ENCODE data around the gene CFAP251.

The CFAP251 gene

DNA sequence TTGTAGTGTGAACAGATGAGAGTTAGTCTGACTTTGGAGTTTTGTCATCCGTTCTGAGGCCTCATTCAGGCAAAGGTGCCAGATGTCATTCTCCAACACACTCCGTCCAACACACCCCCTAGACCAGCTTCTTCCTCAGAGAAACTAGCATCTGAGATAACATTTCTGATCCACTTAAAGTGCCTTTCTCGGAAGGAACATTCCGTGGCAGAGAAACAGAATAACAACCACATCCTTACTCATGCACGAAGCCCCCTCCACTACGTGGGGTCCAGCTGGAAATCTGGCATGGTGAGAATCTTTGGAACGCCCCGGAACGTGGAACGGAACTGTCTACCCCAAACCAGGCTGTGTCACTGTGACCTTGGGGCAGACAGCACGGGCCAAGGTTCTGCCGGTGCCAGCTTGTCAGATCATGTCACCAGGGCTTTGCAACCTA, 86.3 kb downstream of the CFAP251 start:
- TF ChIP-seq, protein P1, sequence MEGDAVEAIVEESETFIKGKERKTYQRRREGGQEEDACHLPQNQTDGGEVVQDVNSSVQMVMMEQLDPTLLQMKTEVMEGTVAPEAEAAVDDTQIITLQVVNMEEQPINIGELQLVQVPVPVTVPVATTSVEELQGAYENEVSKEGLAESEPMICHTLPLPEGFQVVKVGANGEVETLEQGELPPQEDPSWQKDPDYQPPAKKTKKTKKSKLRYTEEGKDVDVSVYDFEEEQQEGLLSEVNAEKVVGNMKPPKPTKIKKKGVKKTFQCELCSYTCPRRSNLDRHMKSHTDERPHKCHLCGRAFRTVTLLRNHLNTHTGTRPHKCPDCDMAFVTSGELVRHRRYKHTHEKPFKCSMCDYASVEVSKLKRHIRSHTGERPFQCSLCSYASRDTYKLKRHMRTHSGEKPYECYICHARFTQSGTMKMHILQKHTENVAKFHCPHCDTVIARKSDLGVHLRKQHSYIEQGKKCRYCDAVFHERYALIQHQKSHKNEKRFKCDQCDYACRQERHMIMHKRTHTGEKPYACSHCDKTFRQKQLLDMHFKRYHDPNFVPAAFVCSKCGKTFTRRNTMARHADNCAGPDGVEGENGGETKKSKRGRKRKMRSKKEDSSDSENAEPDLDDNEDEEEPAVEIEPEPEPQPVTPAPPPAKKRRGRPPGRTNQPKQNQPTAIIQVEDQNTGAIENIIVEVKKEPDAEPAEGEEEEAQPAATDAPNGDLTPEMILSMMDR (IDR thresholded peaks at IDR 0.05), result no peak

DNA sequence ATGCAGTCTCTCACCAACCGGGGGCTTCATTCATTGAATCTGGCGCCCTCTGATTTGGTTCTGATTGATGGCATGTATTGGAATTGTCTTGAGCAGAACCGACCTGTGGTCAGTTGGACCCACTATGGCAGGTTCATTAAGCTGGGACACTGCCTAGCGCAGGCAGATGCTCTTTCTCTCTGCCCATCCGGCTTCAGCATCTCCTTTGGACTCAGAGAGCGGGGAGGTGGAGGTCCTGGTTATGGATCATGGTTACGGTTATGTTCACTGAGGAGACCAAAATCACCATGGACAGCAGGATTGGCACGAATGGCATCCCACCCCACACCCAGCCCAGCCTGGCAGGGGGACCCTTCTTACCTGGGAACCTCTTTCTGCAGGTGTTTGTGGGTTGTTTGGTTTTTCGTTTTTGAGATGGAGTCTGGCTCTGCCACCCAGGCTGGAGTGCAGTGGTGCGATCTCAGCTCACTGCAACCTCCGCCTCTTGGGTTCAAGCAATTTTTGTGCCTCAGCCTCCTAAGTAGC, 86.9 kb downstream of the CFAP251 start:
- TF ChIP-seq, protein P1 (IDR thresholded peaks at IDR 0.05), result no peak

DNA sequence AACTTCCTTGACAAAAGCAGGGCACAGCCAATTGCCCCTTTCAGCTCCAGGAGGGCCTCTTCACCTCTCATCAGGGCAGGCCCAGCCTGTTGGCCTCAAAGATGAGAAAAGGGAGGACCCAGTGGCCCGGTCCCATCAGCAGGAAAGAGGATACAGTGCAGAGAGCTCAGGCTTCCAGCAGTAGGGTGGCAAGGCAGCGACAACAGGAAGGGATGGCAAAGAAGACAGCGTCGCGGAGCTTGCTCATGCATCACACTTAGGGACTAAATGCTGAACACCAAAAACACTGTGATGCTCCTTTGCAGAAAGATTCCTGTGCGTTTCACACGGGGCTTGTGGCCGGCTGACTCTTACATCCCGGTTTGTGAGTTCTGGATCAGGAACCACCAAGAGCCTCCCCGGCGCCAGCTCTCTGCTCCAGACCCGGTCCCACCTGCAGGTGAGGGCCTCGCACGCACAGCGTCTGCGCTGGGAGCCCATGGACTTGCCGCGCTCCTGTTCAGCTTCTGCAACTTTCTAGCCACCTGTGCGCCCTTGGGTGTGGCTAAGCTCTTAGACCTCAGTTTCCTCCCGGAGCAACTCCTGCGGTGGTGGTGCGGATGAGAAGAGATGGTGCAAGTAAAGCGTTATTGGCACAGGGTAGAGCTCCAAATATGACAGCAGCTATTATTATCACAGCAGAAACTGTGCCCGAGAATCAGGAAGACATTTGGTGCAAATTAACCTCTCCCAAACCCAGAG, 88.0 kb downstream of the CFAP251 start:
- TF ChIP-seq, protein P1 (IDR thresholded peaks at IDR 0.05), result no peak

DNA sequence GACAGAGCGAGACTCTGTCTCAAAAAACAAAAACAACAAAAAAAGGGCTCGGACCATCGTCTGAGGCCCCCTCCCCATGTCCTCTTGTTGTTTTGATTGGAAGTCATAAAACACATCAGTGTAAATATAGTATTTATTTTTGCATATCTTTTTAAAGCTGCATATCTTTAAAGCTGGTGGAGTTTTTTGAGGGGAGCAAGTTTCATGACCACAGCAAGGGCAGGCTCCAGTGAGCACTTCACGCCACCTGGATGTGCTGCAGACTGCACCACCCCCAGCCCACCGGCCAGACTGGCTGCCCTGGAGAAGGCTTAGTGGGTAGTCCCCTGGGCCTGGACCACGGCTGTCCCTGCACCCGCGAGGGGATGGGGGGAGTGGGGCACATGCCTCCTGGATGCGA, 91.3 kb downstream of the CFAP251 start:
- TF ChIP-seq, protein P1 (IDR thresholded peaks at IDR 0.05), result no peak

DNA sequence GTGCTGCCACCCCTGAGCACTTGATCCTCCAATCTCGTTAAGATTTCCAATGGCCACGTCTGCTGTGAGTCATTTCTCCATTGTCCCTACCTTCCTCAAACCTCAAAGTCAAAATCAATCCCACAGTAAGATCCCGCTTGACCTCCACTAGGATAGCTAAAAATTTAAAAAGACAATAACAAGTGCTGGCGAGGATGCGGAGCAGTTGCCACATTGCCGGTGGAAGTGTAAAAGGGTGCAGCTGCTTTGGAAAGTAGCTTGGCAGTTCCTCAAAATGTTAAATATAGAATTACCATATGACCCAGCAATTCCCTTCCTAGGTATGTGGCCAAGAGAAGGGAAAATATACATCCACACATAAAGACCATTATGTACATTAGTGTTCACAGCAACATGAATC, 93.8 kb downstream of the CFAP251 start:
- TF ChIP-seq, protein P1 (IDR thresholded peaks at IDR 0.05), result no peak

DNA sequence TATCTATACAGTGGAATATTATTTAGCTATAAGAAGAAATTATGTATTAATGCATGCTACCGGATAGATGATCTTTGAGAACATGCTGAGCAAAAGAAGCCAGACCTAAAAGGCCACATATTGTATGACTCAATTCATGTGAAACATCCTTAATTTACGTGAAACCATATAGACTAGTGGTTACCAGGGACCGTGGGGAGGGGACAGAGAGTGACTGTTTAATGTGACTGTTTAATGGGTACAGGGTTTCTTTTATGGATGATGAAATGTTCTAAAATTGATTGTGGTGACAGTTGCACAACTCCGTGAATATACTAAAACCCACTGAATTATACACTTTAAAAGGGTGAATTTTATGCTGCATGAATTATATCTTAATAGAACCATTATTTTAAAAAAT, 94.7 kb downstream of the CFAP251 start:
- TF ChIP-seq, protein P1 (IDR thresholded peaks at IDR 0.05), result no peak

DNA sequence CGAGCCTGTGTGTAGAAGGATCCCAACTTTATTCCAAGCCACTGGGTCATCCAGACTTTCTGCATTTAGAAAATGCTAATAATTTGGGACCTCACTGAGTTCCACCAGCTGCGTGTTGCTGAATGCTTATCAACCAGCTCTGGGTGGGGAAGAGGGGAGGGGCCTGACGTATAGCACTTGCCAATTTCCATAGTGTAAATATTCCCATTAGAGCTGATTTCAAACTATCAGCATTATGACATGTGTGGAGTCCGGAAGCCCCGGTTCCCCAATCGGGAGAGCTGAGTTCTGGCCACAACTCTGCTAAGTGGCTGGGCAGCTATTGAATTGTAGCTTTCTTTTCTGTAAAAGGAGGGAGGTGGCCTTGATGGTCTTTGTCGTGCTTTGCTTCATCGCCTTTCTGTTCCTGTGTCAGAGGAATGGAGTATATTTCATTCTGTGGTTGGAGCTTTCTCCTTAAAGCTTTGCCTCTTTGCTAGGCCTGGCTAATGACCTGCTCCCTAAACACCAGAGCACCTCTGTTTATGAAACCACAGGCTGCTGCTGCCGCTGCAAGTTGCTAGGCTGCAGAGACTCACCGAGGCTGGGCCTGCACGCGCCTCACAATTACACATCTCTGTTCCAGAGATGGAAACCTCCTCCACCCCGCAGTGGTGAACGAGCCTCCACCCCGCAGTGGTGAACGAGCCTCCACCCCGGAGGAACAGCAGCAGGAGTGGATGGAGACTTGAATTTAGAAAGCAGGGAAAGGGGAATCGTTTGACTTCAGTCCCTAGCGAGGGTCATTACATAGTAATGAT, 95.6 kb downstream of the CFAP251 start:
- TF ChIP-seq, protein P1 (IDR thresholded peaks at IDR 0.05), result no peak

All from LNCAP (cell line).